Tibial artery (tissue), 4 donors: ENCODE data around the gene HP1BP3.

Experiments
- DNase-seq, 2 donors: peaks; one replicate each; pipeline ENCODE4 v3.0.0-alpha.2; 2019
- H3K27ac ChIP-seq, 2 donors: fragments of 200-600 bp; sonication (generic) in 1 of 2; 1 replicate in 1 of 2; 2 replicates in 1 of 2; pipeline ENCODE4 v1.5.1; 2018 to 2019; ENCODE audit warnings: mild to moderate bottlenecking in 1 of 2
- H3K27me3 ChIP-seq, 2 donors: fragments of 200-600 bp; sonication (generic) in 1 of 2; one replicate each; pipeline versions ENCODE4 v1.5.1 to v1.6.0; 2016 to 2019
- H3K36me3 ChIP-seq, 3 donors: fragments of 200-600 bp; sonication (generic) in 2 of 3; one replicate each; pipeline ENCODE4 v1.5.1; 2016 to 2019; ENCODE audit warnings: mild to moderate bottlenecking in 2 of 3
- H3K4me1 ChIP-seq, 4 donors: fragments of 200-600 bp; sonication (generic) in 2 of 4; 1 replicate in 3 of 4; 2 replicates in 1 of 4; pipeline ENCODE4 v1.5.1; 2016 to 2019
- H3K4me3 ChIP-seq, 2 donors: fragments of 200-600 bp; sonication (generic) in 1 of 2; 1 replicate in 1 of 2; 2 replicates in 1 of 2; pipeline ENCODE4 v1.5.1; 2018 to 2019; ENCODE audit warnings: mild to moderate bottlenecking in 2 of 2
- H3K9me3 ChIP-seq, 3 donors: fragments of 200-600 bp; sonication (generic) in 1 of 3; one replicate each; pipeline ENCODE4 v1.5.1; 2016 to 2019
- CTCF ChIP-seq, 2 experiments: fragments of 200-600 bp in 1 of 2; fragments of 450-650 bp in 1 of 2; IDR thresholded peaks; one replicate each; pipeline ENCODE4 v1.5.1; 2017 to 2019; ENCODE audit warnings: antibody characterized with exemption in 2 of 2, mild to moderate bottlenecking in 1 of 2, moderate library complexity in 1 of 2
- intact Hi-C: fragments of 100-400 bp; cut with DNase I; formaldehyde crosslinking; loops from one replicate; pipeline ENCODE4 v1.15.0; 2023; ENCODE audit warnings: low total_unique reads

The HP1BP3 gene

GRCh38 chr1:20767271-20767670 is 19.8 kb downstream of the HP1BP3 start:
- Histone ChIP-seq H3K27ac (no peak overlapping the region), H3K4me3 (no peak overlapping the region), H3K27me3 (no peaks in the 10 kb centered on the region), H3K36me3 (peaks cover 94 to 100% (median 96%) of the 10 kb centered on the region in 3 donors), H3K4me1 (no peaks in the 10 kb centered on the region), H3K9me3 (no peaks in the 10 kb centered on the region)
- no peak for DNase-seq
- intact Hi-C loops = no loop called here
- no peak for TF ChIP-seq CTCF (IDR thresholded peaks at IDR 0.05)

- H3K9me3 ChIP-seq = no peaks in the 10 kb centered on the region
- no peak for TF ChIP-seq CTCF (IDR thresholded peaks at IDR 0.05)
These were observed 23.7 kb downstream of the HP1BP3 start for GRCh38 chr1:20763417-20763816.

GRCh38 chr1:20760322-20760721 is 26.8 kb downstream of the HP1BP3 start:
- peaks cover 93 to 100% (median 95%) of the 10 kb centered on the region in 3 donors for H3K36me3 ChIP-seq

More at GRCh38 chr1:20763417-20763816, 23.7 kb downstream of the HP1BP3 start:
- intact Hi-C loops = no loop called here
- H3K4me3 ChIP-seq = no peak overlapping the region
- H3K4me1 ChIP-seq = no peaks in the 10 kb centered on the region
- no peak for DNase-seq
- H3K36me3 ChIP-seq = peaks cover 92 to 100% (median 96%) of the 10 kb centered on the region in 3 donors
- no peaks in the 10 kb centered on the region for H3K27me3 ChIP-seq
- H3K27ac ChIP-seq = no peak overlapping the region

GRCh38 chr1:20753589-20753988 is 33.5 kb downstream of the HP1BP3 start:
- TF ChIP-seq CTCF (IDR thresholded peaks at IDR 0.05) = no peak
- H3K4me3 ChIP-seq = no peak overlapping the region
- H3K4me1 ChIP-seq = no peaks in the 10 kb centered on the region
- DNase-seq = no peak
- intact Hi-C loops = no loop called here
- H3K27me3 ChIP-seq = no peaks in the 10 kb centered on the region
- H3K27ac ChIP-seq = no peak overlapping the region
- no peaks in the 10 kb centered on the region for H3K9me3 ChIP-seq
- peaks cover 50 to 83% (median 64%) of the 10 kb centered on the region in 3 donors for H3K36me3 ChIP-seq

More at GRCh38 chr1:20760322-20760721, 26.8 kb downstream of the HP1BP3 start:
- intact Hi-C loops = no loop called here
- H3K9me3 ChIP-seq = no peaks in the 10 kb centered on the region
- no peak for DNase-seq
- no peaks in the 10 kb centered on the region for H3K27me3 ChIP-seq
- H3K4me3 ChIP-seq = no peak overlapping the region
- TF ChIP-seq CTCF (IDR thresholded peaks at IDR 0.05) = no peak
- H3K4me1 ChIP-seq = no peaks in the 10 kb centered on the region
- no peak overlapping the region for H3K27ac ChIP-seq

GRCh38 chr1:20751462-20751990 is 35.6 kb downstream of the HP1BP3 start:
- H3K4me1 ChIP-seq = no peaks in the 10 kb centered on the region
- DNase-seq = no peak
- H3K27ac ChIP-seq = no peak overlapping the region
- peaks cover 52 to 83% (median 64%) of the 10 kb centered on the region in 3 donors for H3K36me3 ChIP-seq
- H3K27me3 ChIP-seq = no peaks in the 10 kb centered on the region
- intact Hi-C loops = no loop called here
- H3K9me3 ChIP-seq = no peaks in the 10 kb centered on the region
- no peak for TF ChIP-seq CTCF (IDR thresholded peaks at IDR 0.05)
- H3K4me3 ChIP-seq = no peak overlapping the region

- peaks cover 51 to 99% (median 74%) of the 10 kb centered on the region in 3 donors for H3K36me3 ChIP-seq
- no peak overlapping the region for H3K4me3 ChIP-seq
- intact Hi-C loops = no loop called here
- DNase-seq = no peak
- H3K4me1 ChIP-seq = no peaks in the 10 kb centered on the region
- H3K27me3 ChIP-seq = no peaks in the 10 kb centered on the region
- H3K9me3 ChIP-seq = no peaks in the 10 kb centered on the region
- no peak for TF ChIP-seq CTCF (IDR thresholded peaks at IDR 0.05)
- H3K27ac ChIP-seq = no peak overlapping the region
These were observed 44.4 kb downstream of the HP1BP3 start for GRCh38 chr1:20742671-20743070.
